GM10266 (cell line): ENCODE measurements around the gene ODAPH.
"Not testable (repeated sequence)": the region's sequence is repeated elsewhere in the genome, so short reads cannot be mapped to it uniquely, and the experiment has no call there.

Experiments
- DNase-seq: peaks from one replicate; pipeline ENCODE4 v3.0.0; 2012; ENCODE audit errors: extremely low spot score
- CTCF ChIP-seq: IDR thresholded peaks from 2 replicates; pipeline ENCODE4 v1.5.1; 2012; ENCODE audit warnings: mild to moderate bottlenecking, low read depth; ENCODE audit not compliant: control insufficient read depth, insufficient read depth; ENCODE audit errors: missing control alignments

The ODAPH gene

GRCh38 chr4:75555294-75556164, at the start of gene ODAPH:
Gene ODAPH, plus strand, starts transcription at chr4:75556066. Its CDS starts 17 bp downstream, at chr4:75556083.
- peak; percentile 10 for DNase-seq

GRCh38 chr4:75509592-75509991, 46.3 kb upstream of the ODAPH start:
- not testable (repeated sequence) for DNase-seq

More at GRCh38 chr4:75555294-75556164, at the start of gene ODAPH:
- TF ChIP-seq CTCF = no peak

GRCh38 chr4:75511841-75512240, 44.0 kb upstream of the ODAPH start:
- DNase-seq = no peak

GRCh38 chr4:75512386-75513211, 43.3 kb upstream of the ODAPH start:
- DNase-seq = peak; percentile 12

More at GRCh38 chr4:75511841-75512240, 44.0 kb upstream of the ODAPH start:
- TF ChIP-seq CTCF = no peak

GRCh38 chr4:75513526-75514130, 42.2 kb upstream of the ODAPH start:
- no peak for DNase-seq
- TF ChIP-seq CTCF = no peak

More at GRCh38 chr4:75512386-75513211, 43.3 kb upstream of the ODAPH start:
- no peak for TF ChIP-seq CTCF

- DNase-seq = peak; percentile 70
- TF ChIP-seq CTCF = no peak
Measured at GRCh38 chr4:75514131-75514948, 41.5 kb upstream of the ODAPH start, which contains the start of the genes RCHY1 and THAP6. Gene RCHY1, minus strand, starts transcription at chr4:75514403. Its CDS starts 117 bp downstream, at chr4:75514286. Gene THAP6, plus strand, starts transcription at chr4:75514473. Its CDS starts 980 bp downstream, at chr4:75515453.
